HCT116 (cell line): ENCODE measurements around the gene DMAC1. TPM values are rescaled to one million over a fixed set of nuclear protein-coding genes. Genes with fewer than 3 reads are reported as not detected.

ENCODE experiments used
- ATAC-seq: fragments of 200-7000 bp; cut with Tn5 transposase; 2 replicates; pipeline ENCODE4 v1.9.1; 2020; ENCODE audit warnings: mild to moderate bottlenecking, moderate library complexity
- BruUV-seq: library from RNA; stranded (reverse); fragments of 400-500 nt; replicated peaks from 2 replicates; lab custom pipeline; 2021; lab: Mats Ljungman, UMichigan
- CTCF ChIA-PET: fragments of 300-600 bp; sonication (Branson Sonifier 250); formaldehyde crosslinking; loops from one replicate; lab custom pipeline; 2021; ENCODE audit warnings: antibody characterized with exemption; lab: Charles Lee
- POLR2A ChIA-PET: fragments of 300-600, 350-600 bp; sonication (Branson Sonifier 250); formaldehyde crosslinking; loops from one replicate; lab custom pipeline; 2021; ENCODE audit warnings: antibody characterized with exemption; lab: Charles Lee
- RAD21 ChIA-PET, 2 experiments: fragments of 300-600 bp; sonication (Branson Sonifier 250); formaldehyde crosslinking; loops; one replicate each; lab custom pipeline; 2023; ENCODE audit warnings: low total read pairs in 2 of 2; ENCODE audit not compliant: uncharacterized antibody in 2 of 2, unreplicated experiment in 2 of 2, low non-redundant PET in 1 of 2; lab: Charles Lee
- DNase-seq: peaks from one replicate; pipeline ENCODE4 v3.0.0-alpha.2; 2010; ENCODE audit warnings: low read depth, low spot score
- H2AFZ ChIP-seq: fragments of 200-600 bp; shearing (Covaris generic), sonication (generic); 2 replicates; pipeline ENCODE4 v1.6.1; 2017; ENCODE audit warnings: low read depth, mixed run types, mixed read lengths, antibody characterized with exemption, low read length; ENCODE audit not compliant: poor library complexity, severe bottlenecking
- H3K27ac ChIP-seq: 2 replicates; pipeline ENCODE4 v1.5.1; 2012; ENCODE audit warnings: low read depth, low read length
- H3K27me3 ChIP-seq: fragments of 200-600 bp; sonication (generic); 2 replicates; pipeline ENCODE4 v1.6.1; 2016; ENCODE audit warnings: mixed run types, low read length, mixed read lengths; ENCODE audit not compliant: insufficient read depth
- H3K36me3 ChIP-seq, 2 experiments: fragments of 200-500 bp in 1 of 2; fragments of 200-600 bp in 1 of 2; sonication (Bioruptor generic) in 1 of 2; sonication (generic) in 1 of 2; 2 replicates each; pipeline versions ENCODE4 v1.5.1 to v1.6.1; 2014 to 2016; ENCODE audit warnings: low read length in 2 of 2, inconsistent platforms in 1 of 2, mixed read lengths in 1 of 2, mixed run types in 1 of 2; ENCODE audit not compliant: insufficient read depth in 2 of 2, control insufficient read depth in 1 of 2
- H3K4me1 ChIP-seq, 2 experiments: fragments of 200-600 bp in 1 of 2; sonication (generic) in 1 of 2; 2 replicates each; pipeline versions ENCODE4 v1.5.1 to v1.6.1; 2012 to 2017; ENCODE audit warnings: low read length in 2 of 2, inconsistent platforms in 1 of 2, mild to moderate bottlenecking in 1 of 2, mixed read lengths in 1 of 2, mixed run types in 1 of 2, moderate library complexity in 1 of 2; ENCODE audit not compliant: insufficient read depth in 2 of 2, control insufficient read depth in 1 of 2
- H3K4me2 ChIP-seq: fragments of 200-600 bp; sonication (generic); 2 replicates; pipeline ENCODE4 v1.6.1; 2017; ENCODE audit warnings: mixed run types, low read length, mixed read lengths
- H3K4me3 ChIP-seq, 2 experiments: fragments of 200-600 bp in 1 of 2; sonication (generic) in 1 of 2; replicated peaks in 1 of 2; 2 replicates each; pipeline ENCODE4 v1.5.1; 2011 to 2016; ENCODE audit warnings: low read length in 2 of 2, control low read depth in 1 of 2, low read depth in 1 of 2, mild to moderate bottlenecking in 1 of 2, mixed read lengths in 1 of 2, mixed run types in 1 of 2
- H3K79me2 ChIP-seq: fragments of 200-600 bp; sonication (generic); 2 replicates; pipeline ENCODE4 v1.6.1; 2017; ENCODE audit warnings: mild to moderate bottlenecking, mixed run types, low read length, moderate library complexity, mixed read lengths; ENCODE audit not compliant: insufficient read depth
- H3K9ac ChIP-seq: fragments of 200-600 bp; sonication (generic); 2 replicates; pipeline ENCODE4 v1.6.1; 2016; ENCODE audit warnings: low read length, mixed read lengths
- H3K9me2 ChIP-seq: fragments of 200-600 bp; sonication (generic), shearing (Covaris generic); 2 replicates; pipeline ENCODE4 v1.6.1; 2017; ENCODE audit warnings: mixed run types, mild to moderate bottlenecking, moderate library complexity; ENCODE audit not compliant: insufficient read depth
- H3K9me3 ChIP-seq, 2 experiments: fragments of 200-500 bp in 1 of 2; fragments of 200-600 bp in 1 of 2; sonication (Bioruptor generic) in 1 of 2; sonication (generic) in 1 of 2; 2 replicates each; pipeline ENCODE4 v1.6.1; 2014 to 2017; ENCODE audit warnings: low read length in 2 of 2, mixed read lengths in 2 of 2, inconsistent platforms in 1 of 2, low read depth in 1 of 2, mild to moderate bottlenecking in 1 of 2, mixed run types in 1 of 2, moderate library complexity in 1 of 2; ENCODE audit not compliant: control insufficient read depth in 1 of 2, insufficient read depth in 1 of 2
- H4K20me1 ChIP-seq: fragments of 200-600 bp; sonication (generic), shearing (Covaris generic); 2 replicates; pipeline ENCODE4 v1.6.1; 2017; ENCODE audit warnings: mixed run types, mild to moderate bottlenecking, moderate library complexity; ENCODE audit not compliant: insufficient read depth
- ATF3 ChIP-seq: IDR thresholded peaks from 2 replicates; pipeline ENCODE4 v1.6.1; 2012
- CBX3 ChIP-seq: IDR thresholded peaks from 2 replicates; pipeline ENCODE4 v1.6.1; 2012; ENCODE audit warnings: low read depth
- CTCF ChIP-seq, 3 experiments: fragments of 200-600 bp in 1 of 3; sonication (generic) in 1 of 3; IDR thresholded peaks in 2 of 3; conservative IDR thresholded peaks in 1 of 3; 2 replicates each; pipeline ENCODE4 v1.5.1; 2012 to 2017; ENCODE audit warnings: low read depth in 2 of 3, low read length in 2 of 3, antibody characterized with exemption in 1 of 3, borderline replicate concordance in 1 of 3, control low read depth in 1 of 3, mild to moderate bottlenecking in 1 of 3, mixed read lengths in 1 of 3, mixed run types in 1 of 3, moderate library complexity in 1 of 3; ENCODE audit not compliant: insufficient read depth in 1 of 3
- EGR1 ChIP-seq: IDR thresholded peaks from 2 replicates; pipeline ENCODE4 v1.6.1; 2012; ENCODE audit warnings: low read depth
- FOSL1 ChIP-seq: IDR thresholded peaks from 2 replicates; pipeline ENCODE4 v1.6.1; 2012; ENCODE audit warnings: low read depth
- JUND ChIP-seq: IDR thresholded peaks from 2 replicates; pipeline ENCODE4 v1.6.1; 2012
- POLR2AphosphoS5 ChIP-seq: IDR thresholded peaks from 2 replicates; pipeline ENCODE4 v1.6.1; 2011; ENCODE audit warnings: mild to moderate bottlenecking, low read depth, low read length, moderate library complexity
- REST ChIP-seq: IDR thresholded peaks from 2 replicates; pipeline ENCODE4 v1.6.1; 2012; ENCODE audit warnings: low read depth
- SRF ChIP-seq: IDR thresholded peaks from 2 replicates; pipeline ENCODE4 v1.6.1; 2012; ENCODE audit warnings: low read depth
- TCF7L2 ChIP-seq: IDR thresholded peaks from 2 replicates; pipeline ENCODE4 v1.7.0; 2011; ENCODE audit warnings: borderline replicate concordance, inconsistent platforms; ENCODE audit not compliant: insufficient read depth, insufficient read length; ENCODE audit errors: extremely low read depth
- ZFX ChIP-seq: fragments of 450-650 bp; IDR thresholded peaks from 2 replicates; pipeline ENCODE4 v1.6.1; 2017
- intact Hi-C: fragments of 100-400 bp; cut with micrococcal nuclease; formaldehyde crosslinking; loops from 2 replicates; pipeline ENCODE4 v1.10.0; 2022
- total RNA-seq: library from RNA; stranded (reverse); gene quantifications from one replicate; pipeline ENCODE4 v1.2.1, GENCODE V29; 2021; ENCODE audit not compliant: unreplicated experiment

The DMAC1 gene
- total RNA-seq, 1 experiment from 2014 or later: 39.1 TPM

GRCh38 chr9:7802666-7803065 is 3.1 kb upstream of the DMAC1 start:
- TF ChIP-seq EGR1: no peak
- TF ChIP-seq CTCF (IDR thresholded peaks at IDR 0.05 in 2 of 3, conservative IDR thresholded peaks at IDR 0.05 in 1 of 3; ENCODE audit: borderline replicate concordance in 1 of 3, insufficient read depth in 1 of 3, low read depth in 2 of 3, low read length in 2 of 3): no peak
- TF ChIP-seq ATF3: no peak
- TF ChIP-seq SRF: no peak
- no peak for TF ChIP-seq TCF7L2
- no peak for TF ChIP-seq JUND
- no peak for TF ChIP-seq ZFX
- TF ChIP-seq POLR2AphosphoS5: no peak
- TF ChIP-seq CBX3: no peak
- TF ChIP-seq REST: no peak
- TF ChIP-seq FOSL1: no peak
- H4K20me1 ChIP-seq: no peaks in the 10 kb centered on the region
- BruUV-seq: no TSS peak
- no peak overlapping the region for H3K4me2 ChIP-seq
- POLR2A ChIA-PET: no interaction called here
- H3K9me3 ChIP-seq: no peaks in the 10 kb centered on the region
- no peaks in the 10 kb centered on the region for H3K9me2 ChIP-seq
- H3K36me3 ChIP-seq: no peaks in the 10 kb centered on the region
- no peak overlapping the region for H3K9ac ChIP-seq
- no peaks in the 10 kb centered on the region; the same call in 1 of the 2 replicates for H3K27me3 ChIP-seq
- no peak overlapping the region for H3K4me3 ChIP-seq
- intact Hi-C loops: no loop called here
- H2AFZ ChIP-seq: no peak overlapping the region
- no peak for ATAC-seq
- no peak overlapping the region for H3K27ac ChIP-seq
- DNase-seq: no peak
- H3K4me1 ChIP-seq: peaks cover 4 to 10% of the 10 kb centered on the region in 2 experiments; a peak in 1 of 4 replicates
- RAD21 ChIA-PET: no interaction called here
- peaks cover 14% of the 10 kb centered on the region for H3K79me2 ChIP-seq
- CTCF ChIA-PET: no interaction called here
